SK-N-MC (cell line): ENCODE data around the gene DBI.

Experiments
- EZH2 ChIP-seq: fragments of 200-600 bp; sonication (generic); IDR thresholded peaks from one replicate; pipeline ENCODE4 v1.6.1; 2017; ENCODE audit warnings: antibody characterized with exemption
- FOXP2 ChIP-seq: optimal IDR thresholded peaks from 2 replicates; pipeline ENCODE3; 2011; ENCODE audit warnings: mild to moderate bottlenecking, moderate library complexity; ENCODE audit not compliant: insufficient read depth; ENCODE audit errors: extremely low read length, control extremely low read depth
- POLR2AphosphoS5 ChIP-seq: IDR thresholded peaks from 2 replicates; pipeline ENCODE4 v1.6.1; 2012; ENCODE audit warnings: mild to moderate bottlenecking, low read depth, low read length, borderline replicate concordance

GRCh38 chr2:119360423-119360966 is 6.3 kb upstream of the DBI start:
- TF ChIP-seq EZH2 (no peak), POLR2AphosphoS5 (no peak), FOXP2 (no peak)
